Thymus (tissue), 11 donors: ENCODE results near the gene GAPDHS. TPM values are rescaled to one million over a fixed set of nuclear protein-coding genes. Genes with fewer than 3 reads are reported as not detected.

Source experiments
- DNase-seq, 9 donors: peaks; one replicate each; pipeline ENCODE4 v3.0.0-alpha.2; 2013; ENCODE audit warnings: low spot score in 9 of 9, low read depth in 6 of 9, missing footprints in 1 of 9
- H3K27ac ChIP-seq, 2 donors: one replicate each; pipeline ENCODE4 v1.5.1; 2013; ENCODE audit warnings: control low read depth in 1 of 2, low read depth in 1 of 2, low read length in 1 of 2, mild to moderate bottlenecking in 1 of 2, moderate library complexity in 1 of 2
- H3K27me3 ChIP-seq, 2 donors: one replicate each; pipeline ENCODE4 v1.5.1; 2013; ENCODE audit warnings: low read length in 1 of 2; ENCODE audit not compliant: control insufficient read depth in 2 of 2, insufficient read depth in 1 of 2
- H3K36me3 ChIP-seq, 2 donors: one replicate each; pipeline ENCODE4 v1.5.1; 2013; ENCODE audit warnings: low read length in 1 of 2, mild to moderate bottlenecking in 1 of 2, moderate library complexity in 1 of 2; ENCODE audit not compliant: control insufficient read depth in 2 of 2, insufficient read depth in 2 of 2
- H3K4me1 ChIP-seq, 2 donors: one replicate each; pipeline ENCODE4 v1.5.1; 2013; ENCODE audit warnings: low read length in 2 of 2; ENCODE audit not compliant: control insufficient read depth in 2 of 2, insufficient read depth in 2 of 2
- H3K4me3 ChIP-seq, 2 donors: one replicate each; pipeline ENCODE4 v1.5.1; 2013; ENCODE audit warnings: low read length in 2 of 2, control low read depth in 1 of 2, mild to moderate bottlenecking in 1 of 2
- H3K9me3 ChIP-seq, 2 donors: one replicate each; pipeline ENCODE4 v1.5.1; 2013; ENCODE audit warnings: low read length in 1 of 2, mild to moderate bottlenecking in 1 of 2; ENCODE audit not compliant: control insufficient read depth in 2 of 2, insufficient read depth in 1 of 2
- WGBS: extraction: QIAGEN DNeasy Blood & Tissue Kit; methylation state at CpG from one replicate; pipeline ENCODE4 v1.1.7; 2013; 5-methylcytosine and 5-hydroxymethylcytosine counted together
- polyA plus RNA-seq: library from polyadenylated mRNA; stranded (reverse); fragments of 200-250 nt; gene quantifications from one replicate; pipeline ENCODE4 v1.2.3, GENCODE V29; 2013
- total RNA-seq: library from RNA; stranded (reverse); fragments of 120-200 nt; gene quantifications from one replicate; pipeline ENCODE4 v1.2.4, GENCODE V29; 2013
- donor health status: healthy.

The GAPDHS gene
- total and polyA plus RNA-seq, 2 donors = 0.16 to 0.19 TPM

DNA sequence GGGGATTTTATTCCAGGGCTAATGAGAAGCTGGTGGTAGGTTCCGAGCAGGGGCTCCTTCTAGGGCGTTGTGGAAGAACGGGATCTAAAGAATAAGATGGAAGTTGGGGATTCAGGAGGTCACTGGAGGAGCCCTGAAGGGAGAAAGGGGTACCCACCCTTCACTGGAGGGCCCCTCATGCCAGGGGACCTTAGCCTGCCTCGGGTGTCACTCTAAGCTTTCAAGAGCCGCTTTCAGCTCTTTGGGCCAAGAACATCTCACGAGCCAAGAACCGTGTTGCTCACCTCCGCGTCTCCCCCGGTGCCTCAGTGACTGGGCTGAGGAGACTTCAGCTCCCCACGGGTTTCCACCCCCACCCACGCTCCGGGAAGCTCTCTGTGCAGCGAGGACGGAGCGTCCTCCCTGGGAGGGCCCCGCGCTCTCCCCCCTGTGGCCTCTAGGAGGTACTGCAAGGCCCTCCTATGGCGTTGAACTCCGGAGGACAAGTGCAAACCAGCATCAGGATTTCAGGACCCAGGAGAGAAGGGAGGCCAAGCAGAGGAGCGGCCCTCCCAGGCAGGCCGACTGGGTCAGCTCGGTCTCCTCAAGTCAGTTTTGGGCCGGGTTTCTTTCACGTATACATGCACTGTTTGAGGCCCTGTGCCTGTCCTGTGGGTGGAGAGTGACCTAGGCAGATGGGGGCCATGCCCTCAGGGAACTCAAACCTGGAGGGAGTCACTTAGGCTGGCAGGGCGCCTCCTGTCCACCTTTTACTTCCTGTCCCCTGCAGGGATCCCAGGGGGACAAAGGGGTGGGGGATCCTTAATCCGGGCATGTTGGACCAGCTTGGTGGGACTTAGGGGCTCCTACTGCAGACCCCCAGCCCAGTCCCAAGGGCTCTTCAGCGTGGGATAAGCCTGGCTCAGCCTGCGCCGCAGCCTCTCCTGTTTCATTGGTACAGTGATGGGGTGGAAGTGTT, 37.9 kb upstream of the GAPDHS start:
- Histone ChIP-seq H3K4me1 (no peaks in the 10 kb centered on the region), H3K4me3 (no peak overlapping the region), H3K36me3 (no peaks in the 10 kb centered on the region), H3K27ac (no peak overlapping the region), H3K9me3 (no peaks in the 10 kb centered on the region), H3K27me3 (peaks cover 0 to 14% of the 10 kb centered on the region in 2 donors)
- DNase-seq = peak in 8 of 9 donors; percentile 11 to 64 (median 30)
- WGBS = 35% methylated on average over 30 of the region's 30 CpGs

DNA sequence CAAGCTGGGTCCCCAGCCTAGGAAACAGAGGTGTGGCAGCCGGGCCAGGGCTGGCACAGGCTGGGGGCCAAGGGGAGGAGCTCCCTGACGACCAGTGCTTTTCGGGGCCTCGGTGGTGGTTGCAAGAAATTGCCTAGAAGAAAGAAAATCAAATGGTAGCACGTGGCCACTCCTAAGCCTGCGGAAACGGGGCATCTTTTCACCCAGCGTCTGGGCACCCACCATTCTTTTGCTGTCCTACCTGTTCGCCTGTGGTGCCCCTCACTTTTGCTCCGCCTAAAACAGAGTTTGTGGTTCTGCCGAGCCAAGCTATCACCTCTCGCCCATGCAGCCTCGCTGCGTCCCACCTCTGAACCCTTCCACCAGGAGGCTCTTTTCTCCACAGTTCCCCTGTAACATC, 35.9 kb upstream of the GAPDHS start:
- Histone ChIP-seq H3K9me3 (no peaks in the 10 kb centered on the region), H3K27me3 (peaks cover 0 to 11% of the 10 kb centered on the region in 2 donors), H3K4me1 (no peaks in the 10 kb centered on the region), H3K4me3 (no peak overlapping the region), H3K36me3 (no peaks in the 10 kb centered on the region), H3K27ac (no peak overlapping the region)
- 95% methylated on average over 14 of the region's 14 CpGs for WGBS
- DNase-seq = no peak

DNA sequence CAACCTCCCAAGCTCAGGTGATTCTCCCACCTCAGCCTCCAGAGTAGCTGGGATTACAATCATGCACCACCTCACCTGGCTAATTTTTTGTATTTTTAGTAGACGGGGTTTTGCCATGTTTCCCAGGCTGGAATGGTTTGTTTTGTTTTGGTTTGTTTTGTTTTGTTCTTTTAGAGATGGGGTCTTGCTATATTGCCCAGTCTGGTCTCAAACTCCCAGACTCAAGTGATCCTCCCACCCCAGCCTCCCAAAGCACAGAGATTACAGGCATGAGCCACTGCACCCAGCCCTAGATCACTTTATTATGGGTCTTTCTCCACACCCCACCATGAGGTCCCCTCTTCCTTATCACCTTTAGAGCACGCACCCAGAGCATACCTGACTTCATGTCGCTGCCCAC, 35.0 kb upstream of the GAPDHS start:
- WGBS = 95% methylated on average over 3 of the region's 3 CpGs
- H3K9me3 ChIP-seq = no peaks in the 10 kb centered on the region
- H3K27ac ChIP-seq = no peak overlapping the region
- no peaks in the 10 kb centered on the region for H3K36me3 ChIP-seq
- H3K4me3 ChIP-seq = no peak overlapping the region
- no peak for DNase-seq
- H3K27me3 ChIP-seq = peaks cover 0 to 13% of the 10 kb centered on the region in 2 donors
- no peaks in the 10 kb centered on the region for H3K4me1 ChIP-seq

DNA sequence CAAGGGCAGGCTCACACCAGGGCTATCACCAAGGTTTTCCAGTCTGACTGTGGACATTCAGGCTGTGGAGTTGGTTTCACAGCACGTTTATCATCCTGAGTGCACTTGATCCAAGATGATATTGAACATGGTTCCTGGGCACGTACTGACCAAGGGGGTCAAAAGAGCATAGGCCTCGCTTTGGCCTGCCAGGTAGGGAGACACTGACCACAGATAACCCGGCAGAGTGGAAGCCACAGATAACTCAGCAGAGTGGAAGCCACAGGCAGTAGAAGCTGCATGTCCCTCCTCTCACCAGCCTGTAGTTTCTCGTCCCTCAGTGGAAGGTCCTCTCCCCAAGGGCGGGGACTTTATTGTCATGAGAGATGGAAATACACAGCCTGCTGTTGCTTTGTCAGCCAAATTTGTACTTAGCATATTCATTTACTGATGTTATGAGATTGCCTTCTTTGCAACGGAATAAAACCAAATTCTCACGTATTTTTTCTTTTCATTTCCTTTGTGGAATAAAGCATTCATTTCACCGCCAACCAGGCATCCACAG, 34.2 kb upstream of the GAPDHS start:
- Histone ChIP-seq H3K4me1 (no peaks in the 10 kb centered on the region), H3K27ac (no peak overlapping the region), H3K9me3 (no peaks in the 10 kb centered on the region), H3K4me3 (no peak overlapping the region), H3K36me3 (no peaks in the 10 kb centered on the region), H3K27me3 (peaks cover 0 to 12% of the 10 kb centered on the region in 2 donors)
- no peak for DNase-seq
- 89% methylated on average over 9 of the region's 9 CpGs for WGBS

DNA sequence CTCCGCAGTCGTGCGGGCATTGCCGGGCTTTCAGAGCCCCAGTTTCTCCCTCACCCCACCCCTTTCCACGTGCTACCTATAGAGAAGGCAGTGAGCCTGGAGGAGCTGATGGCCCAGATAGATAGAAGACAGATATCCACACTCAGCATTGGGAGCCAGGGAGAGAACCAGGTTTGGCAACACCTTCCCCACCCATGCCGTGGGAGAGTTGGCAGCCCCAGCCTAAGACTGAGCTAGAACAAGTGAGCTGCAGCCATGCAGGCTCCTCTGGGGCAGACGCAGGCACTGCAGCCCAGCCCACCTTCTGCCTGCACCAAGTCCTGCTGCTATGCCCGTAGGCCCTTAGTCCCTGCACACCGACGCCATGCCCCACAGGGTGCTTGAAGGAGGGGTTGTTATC, 32.6 kb upstream of the GAPDHS start:
- H3K27me3 ChIP-seq = peaks cover 0 to 15% of the 10 kb centered on the region in 2 donors
- H3K9me3 ChIP-seq = no peaks in the 10 kb centered on the region
- H3K4me1 ChIP-seq = no peaks in the 10 kb centered on the region
- H3K27ac ChIP-seq = no peak overlapping the region
- no peak for DNase-seq
- H3K36me3 ChIP-seq = no peaks in the 10 kb centered on the region
- H3K4me3 ChIP-seq = no peak overlapping the region
- WGBS = 99% methylated on average over 10 of the region's 10 CpGs

DNA sequence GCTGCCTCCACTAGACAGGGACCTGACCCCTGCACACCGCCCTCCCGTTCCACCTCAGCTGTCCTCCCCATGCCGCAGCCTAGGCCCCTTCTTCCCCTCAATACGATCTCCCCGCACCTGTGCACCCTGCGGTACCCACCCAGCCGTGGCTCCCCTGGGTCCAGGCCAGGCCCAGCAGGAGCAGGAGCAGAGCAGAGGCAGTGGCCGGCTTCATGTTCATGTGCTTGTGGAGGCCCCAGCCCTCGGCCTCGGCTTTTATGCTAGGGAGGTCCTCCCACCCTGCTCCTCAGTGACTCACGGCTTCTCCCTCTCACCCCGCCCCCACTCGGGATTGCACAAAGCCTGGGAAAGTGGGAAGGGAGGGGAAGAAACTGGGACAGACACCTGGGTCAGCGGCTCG, 31.6 kb upstream of the GAPDHS start:
- H3K36me3 ChIP-seq = no peaks in the 10 kb centered on the region
- DNase-seq = no peak
- peaks cover 0 to 23% of the 10 kb centered on the region in 2 donors for H3K27me3 ChIP-seq
- H3K4me1 ChIP-seq = no peaks in the 10 kb centered on the region
- no peak overlapping the region for H3K4me3 ChIP-seq
- no peak overlapping the region for H3K27ac ChIP-seq
- 95% methylated on average over 15 of the region's 15 CpGs for WGBS
- no peaks in the 10 kb centered on the region for H3K9me3 ChIP-seq

DNA sequence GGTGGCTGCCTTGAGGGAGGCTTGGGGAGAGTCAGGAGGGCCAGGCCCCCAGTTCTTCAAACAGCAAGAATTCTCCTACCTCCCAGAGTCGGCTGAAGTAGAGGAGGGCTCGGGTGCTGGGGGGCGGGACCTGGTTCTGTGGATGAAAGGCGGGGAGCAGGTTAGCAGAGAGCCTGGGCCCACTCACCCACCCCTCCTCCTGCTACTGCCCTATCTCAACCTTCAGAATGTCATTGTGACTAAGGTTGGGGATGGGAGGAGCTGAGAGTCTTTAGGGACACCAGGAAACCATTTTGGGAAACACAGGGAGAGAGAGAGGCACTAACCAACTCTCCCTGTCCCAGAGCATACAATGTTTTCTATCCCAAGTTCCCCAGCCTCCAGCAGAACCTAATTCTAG, 30.5 kb upstream of the GAPDHS start:
- no peaks in the 10 kb centered on the region for H3K9me3 ChIP-seq
- no peak overlapping the region for H3K27ac ChIP-seq
- DNase-seq = no peak
- no peaks in the 10 kb centered on the region for H3K4me1 ChIP-seq
- no peak overlapping the region for H3K4me3 ChIP-seq
- WGBS = 94% methylated on average over 4 of the region's 4 CpGs
- H3K36me3 ChIP-seq = no peaks in the 10 kb centered on the region
- H3K27me3 ChIP-seq = peaks cover 0 to 30% of the 10 kb centered on the region in 2 donors

DNA sequence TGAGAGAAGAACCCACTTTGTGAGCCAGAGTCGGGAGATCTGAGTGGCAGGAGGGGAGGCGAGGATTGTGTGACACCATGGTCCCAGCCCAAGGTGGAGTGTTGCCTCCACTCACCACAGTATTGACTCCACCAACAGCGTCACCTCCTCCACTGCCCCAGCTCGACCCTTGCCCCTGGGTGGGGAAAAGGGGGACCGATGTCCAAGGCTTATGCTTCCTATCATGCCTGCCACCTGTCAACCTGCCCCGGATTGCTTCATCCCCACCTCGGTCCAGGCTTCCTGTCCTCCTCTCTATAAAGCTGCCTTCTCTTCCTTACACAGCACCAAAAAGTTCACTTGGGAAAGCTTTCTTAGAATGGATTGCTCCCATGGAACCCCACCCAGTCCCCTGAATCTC, 27.2 kb upstream of the GAPDHS start:
- Histone ChIP-seq H3K4me3 (no peak overlapping the region), H3K27ac (no peak overlapping the region), H3K27me3 (peaks cover 14 to 57% of the 10 kb centered on the region in 2 donors), H3K36me3 (no peaks in the 10 kb centered on the region), H3K9me3 (no peaks in the 10 kb centered on the region), H3K4me1 (no peaks in the 10 kb centered on the region)
- WGBS = 87% methylated on average over 7 of the region's 7 CpGs
- no peak for DNase-seq

DNA sequence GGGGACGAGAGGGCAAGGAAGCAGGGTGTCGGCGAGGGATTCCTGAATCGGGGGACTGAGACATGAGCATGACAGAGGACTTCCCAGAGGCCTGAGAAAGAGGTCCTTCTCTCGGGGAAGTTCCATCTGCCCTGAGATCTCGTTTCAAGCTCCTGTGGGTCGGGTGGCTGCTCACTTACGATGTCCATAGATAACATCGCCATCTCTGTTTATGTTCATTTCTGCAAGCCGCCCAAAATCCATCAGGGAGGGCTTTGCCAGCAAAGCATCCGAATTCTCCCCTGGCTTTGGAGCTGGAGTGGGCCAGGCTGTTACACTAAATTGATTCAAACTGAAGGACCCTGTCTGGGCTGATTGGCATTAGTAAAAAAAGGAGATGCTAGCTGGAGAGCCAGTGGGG, 25.7 kb upstream of the GAPDHS start:
- H3K4me1 ChIP-seq = no peaks in the 10 kb centered on the region
- no peaks in the 10 kb centered on the region for H3K9me3 ChIP-seq
- H3K27ac ChIP-seq = no peak overlapping the region
- no peaks in the 10 kb centered on the region for H3K36me3 ChIP-seq
- no peak for DNase-seq
- H3K4me3 ChIP-seq = no peak overlapping the region
- WGBS = 91% methylated on average over 11 of the region's 11 CpGs
- H3K27me3 ChIP-seq = peaks cover 14 to 70% of the 10 kb centered on the region in 2 donors
